Dermis blood vessel endothelial cell (primary cell): Measurements from ENCODE around the gene EIPR1. TPM values are rescaled to one million over a fixed set of nuclear protein-coding genes. Genes with fewer than 3 reads are reported as not detected.
"Not testable (repeated sequence)": the region's sequence is repeated elsewhere in the genome, so short reads cannot be mapped to it uniquely, and the experiment has no call there.

Experiments used
- DNase-seq: peaks from one replicate; pipeline ENCODE4 v3.0.0; 2010
- total RNA-seq: library from RNA; depleted of rRNA; stranded (reverse); fragments of >200 nt; gene quantifications from 2 replicates; pipeline ENCODE4 v1.2.3, GENCODE V29; 2014

EIPR1 gene
- total RNA-seq, 1 donor from 2014 or later, result 39.3 TPM

- not testable (repeated sequence) for DNase-seq
Measured at GRCh38 chr2:3357446-3357845, 20.2 kb downstream of the EIPR1 start.

- no peak for DNase-seq
Measured at GRCh38 chr2:3356799-3357198, 20.8 kb downstream of the EIPR1 start.

GRCh38 chr2:3355951-3356569, 21.6 kb downstream of the EIPR1 start:
- DNase-seq, result no peak

- no peak for DNase-seq
Measured at GRCh38 chr2:3354986-3355385, 22.6 kb downstream of the EIPR1 start.

GRCh38 chr2:3349211-3349693, 28.4 kb downstream of the EIPR1 start:
- DNase-seq, result no peak

GRCh38 chr2:3348767-3349166, 28.9 kb downstream of the EIPR1 start:
- DNase-seq, result no peak

- no peak for DNase-seq
Measured at GRCh38 chr2:3345621-3346020, 32.0 kb downstream of the EIPR1 start.

- no peak for DNase-seq
Measured at GRCh38 chr2:3344897-3345296, 32.7 kb downstream of the EIPR1 start.

GRCh38 chr2:3343012-3343411, 34.6 kb downstream of the EIPR1 start:
- no peak for DNase-seq

GRCh38 chr2:3342324-3342723, 35.3 kb downstream of the EIPR1 start:
- DNase-seq, result no peak

GRCh38 chr2:3341336-3341735, 36.3 kb downstream of the EIPR1 start:
- no peak for DNase-seq

GRCh38 chr2:3340144-3340543, 37.5 kb downstream of the EIPR1 start:
- DNase-seq, result no peak

GRCh38 chr2:3338340-3338739, 39.3 kb downstream of the EIPR1 start:
- no peak for DNase-seq

- no peak for DNase-seq
Measured at GRCh38 chr2:3336844-3337243, 40.8 kb downstream of the EIPR1 start.

- DNase-seq, result no peak
Measured at GRCh38 chr2:3334392-3335345, 42.9 kb downstream of the EIPR1 start.

GRCh38 chr2:3332133-3332532, 45.5 kb downstream of the EIPR1 start:
- DNase-seq, result no peak

GRCh38 chr2:3329491-3329890, 48.1 kb downstream of the EIPR1 start:
- no peak for DNase-seq

GRCh38 chr2:3326871-3327270, 50.7 kb downstream of the EIPR1 start:
- no peak for DNase-seq

- DNase-seq, result no peak
Measured at GRCh38 chr2:3326182-3326537, 51.5 kb downstream of the EIPR1 start.

- no peak for DNase-seq
Measured at GRCh38 chr2:3325458-3326181, 52.0 kb downstream of the EIPR1 start.

- no peak for DNase-seq
Measured at GRCh38 chr2:3324404-3325281, 53.0 kb downstream of the EIPR1 start.

GRCh38 chr2:3324036-3324386, 53.6 kb downstream of the EIPR1 start:
- DNase-seq, result no peak
